NCI-H460 (cell line): ENCODE data around the gene COG8. TPM values are rescaled to one million over a fixed set of nuclear protein-coding genes. Genes with fewer than 3 reads are reported as not detected.
"Not testable (repeated sequence)": the region's sequence is repeated elsewhere in the genome, so short reads cannot be mapped to it uniquely, and the experiment has no call there.

Experiments used
- DNase-seq: peaks from one replicate; pipeline ENCODE4 v3.0.0-alpha.2; 2016; ENCODE audit warnings: low read depth; ENCODE audit errors: extremely low read depth
- total RNA-seq: library from RNA; depleted of rRNA; stranded (reverse); fragments of >200 nt; shearing (Covaris generic); gene quantifications from 2 replicates; pipeline ENCODE4 v1.2.3, GENCODE V29; 2014

The COG8 gene
- total RNA-seq, 1 experiment from 2014 or later = 30.4 TPM

- no peak for DNase-seq
Measured at GRCh38 chr16:69319826-69320739, 19.3 kb downstream of the COG8 start.

GRCh38 chr16:69319381-69319780 lies 20.0 kb downstream of the COG8 start:
- no peak for DNase-seq

- DNase-seq = no peak
Measured at GRCh38 chr16:69318911-69319289, 20.5 kb downstream of the COG8 start.

- DNase-seq = no peak
Measured at GRCh38 chr16:69318177-69318910, 21.0 kb downstream of the COG8 start.

- no peak for DNase-seq
Measured at GRCh38 chr16:69316595-69317034, 22.7 kb downstream of the COG8 start.

GRCh38 chr16:69315486-69316311 lies 23.7 kb downstream of the COG8 start:
- DNase-seq = no peak

GRCh38 chr16:69314534-69314933 lies 24.8 kb downstream of the COG8 start:
- no peak for DNase-seq

GRCh38 chr16:69313469-69313868 lies 25.9 kb downstream of the COG8 start:
- no peak for DNase-seq

- DNase-seq = no peak
Measured at GRCh38 chr16:69311533-69312387, 27.6 kb downstream of the COG8 start.

GRCh38 chr16:69310653-69311532 lies 28.5 kb downstream of the COG8 start, which contains the start of gene VPS4A:
Gene VPS4A (plus strand): TSS chr16:69311350. CDS start chr16:69311512, 162 bp downstream.
- peak; percentile 90 for DNase-seq

GRCh38 chr16:69309316-69309715 lies 30.0 kb downstream of the COG8 start:
- no peak for DNase-seq

GRCh38 chr16:69307856-69308255 lies 31.5 kb downstream of the COG8 start:
- no peak for DNase-seq

- DNase-seq = no peak
Measured at GRCh38 chr16:69307091-69307490, 32.3 kb downstream of the COG8 start.

- no peak for DNase-seq
Measured at GRCh38 chr16:69306031-69306430, 33.3 kb downstream of the COG8 start.

- no peak for DNase-seq
Measured at GRCh38 chr16:69302301-69302700, 37.1 kb downstream of the COG8 start.

GRCh38 chr16:69301861-69302260 lies 37.5 kb downstream of the COG8 start:
- DNase-seq = no peak

- DNase-seq = no peak
Measured at GRCh38 chr16:69301187-69301586, 38.2 kb downstream of the COG8 start.

GRCh38 chr16:69298261-69298660 lies 41.1 kb downstream of the COG8 start:
- DNase-seq = no peak

GRCh38 chr16:69296771-69297170 lies 42.6 kb downstream of the COG8 start:
- DNase-seq = not testable (repeated sequence)
